ENCODE measurements around the gene TBL3. TPM values are rescaled to one million over a fixed set of nuclear protein-coding genes. Genes with fewer than 3 reads are reported as not detected.
A peak's percentile ranks its signal among the peaks of the same experiment; 100 is the strongest.

TBL3 gene
- total RNA-seq, 1 experiment from 2014 or later, result 34.7 TPM

GRCh38 chr16:1980030-1980769, 8.3 kb downstream of the TBL3 start:
- CTCF ChIA-PET, result interaction anchor here (1.5 kb wide), 1 partner anchor 23 kb away, joined by 3 read pairs; no protein-coding TSS in a partner anchor
- peaks cover 10% of the 10 kb centered on the region for H3K4me1 ChIP-seq
- Mint-ChIP-seq H3K36me3 (ENCODE audit: insufficient read depth, unreplicated experiment) (peaks cover 46% of the 10 kb centered on the region), H3K4me3 (ENCODE audit: unreplicated experiment) (no peak overlapping the region), H3K27me3 (ENCODE audit: insufficient read depth, unreplicated experiment) (no peaks in the 10 kb centered on the region), H3K4me1 (ENCODE audit: low read depth, unreplicated experiment) (peaks cover 7% of the 10 kb centered on the region), H3K27ac (ENCODE audit: unreplicated experiment) (no peak overlapping the region), H3K9me3 (ENCODE audit: unreplicated experiment) (no peaks in the 10 kb centered on the region)
- intact Hi-C loops (cut with micrococcal nuclease; ENCODE audit: unreplicated experiment), result no loop called here
- POLR2A ChIA-PET, result interaction anchor here (0.5 kb wide), 1 partner anchor 110 kb away, joined by 5 read pairs; no protein-coding TSS in a partner anchor
- no peak overlapping the region for H3K4me3 ChIP-seq (ENCODE audit: low read depth, low read length)
- no peaks in the 10 kb centered on the region for H3K9me3 ChIP-seq
- no peak for TF ChIP-seq CTCF (IDR thresholded peaks at IDR 0.05; ENCODE audit: insufficient read depth in 1 of 2, low read depth in 1 of 2, low read length in 1 of 2, severe bottlenecking in 1 of 2, unreplicated experiment in 1 of 2)
- BruUV-seq (replicated peaks), result no TSS peak
- H3K27me3 ChIP-seq (replicated peaks; ENCODE audit: control insufficient read depth, insufficient read depth, low read length), result no peaks in the 10 kb centered on the region
- H3K36me3 ChIP-seq (ENCODE audit: control insufficient read depth, insufficient read depth, low read length), result no peaks in the 10 kb centered on the region; the same call in 1 of the 2 replicates
- no peak for DNase-seq

GRCh38 chr16:1980770-1981087, 8.9 kb downstream of the TBL3 start:
- no peaks in the 10 kb centered on the region; the same call in 1 of the 2 replicates for H3K36me3 ChIP-seq (ENCODE audit: control insufficient read depth, insufficient read depth, low read length)
- Mint-ChIP-seq H3K4me1 (ENCODE audit: low read depth, unreplicated experiment) (peaks cover 7% of the 10 kb centered on the region), H3K36me3 (ENCODE audit: insufficient read depth, unreplicated experiment) (peaks cover 46% of the 10 kb centered on the region), H3K27me3 (ENCODE audit: insufficient read depth, unreplicated experiment) (no peaks in the 10 kb centered on the region), H3K9me3 (ENCODE audit: unreplicated experiment) (no peaks in the 10 kb centered on the region), H3K4me3 (ENCODE audit: unreplicated experiment) (no peak overlapping the region), H3K27ac (ENCODE audit: unreplicated experiment) (no peak overlapping the region)
- intact Hi-C loops (cut with micrococcal nuclease; ENCODE audit: unreplicated experiment), result no loop called here
- CTCF ChIA-PET, result interaction anchor here (1.5 kb wide), 1 partner anchor 22 kb away, joined by 3 read pairs; no protein-coding TSS in a partner anchor
- H3K9me3 ChIP-seq, result no peaks in the 10 kb centered on the region
- no peak overlapping the region for H3K4me3 ChIP-seq (ENCODE audit: low read depth, low read length)
- no peak for TF ChIP-seq CTCF (IDR thresholded peaks at IDR 0.05; ENCODE audit: insufficient read depth in 1 of 2, low read depth in 1 of 2, low read length in 1 of 2, severe bottlenecking in 1 of 2, unreplicated experiment in 1 of 2)
- no TSS peak for BruUV-seq (replicated peaks)
- H3K27me3 ChIP-seq (replicated peaks; ENCODE audit: control insufficient read depth, insufficient read depth, low read length), result no peaks in the 10 kb centered on the region
- peaks cover 15% of the 10 kb centered on the region for H3K4me1 ChIP-seq
- POLR2A ChIA-PET, result interaction anchor here (0.5 to 0.7 kb wide), 2 partner anchors 9 to 110 kb away, joined by 3 to 5 read pairs; no protein-coding TSS in a partner anchor
- no peak for DNase-seq

- intact Hi-C loops (cut with micrococcal nuclease; ENCODE audit: unreplicated experiment), result no loop called here
- no peak for TF ChIP-seq CTCF (IDR thresholded peaks at IDR 0.05; ENCODE audit: insufficient read depth in 1 of 2, low read depth in 1 of 2, low read length in 1 of 2, severe bottlenecking in 1 of 2, unreplicated experiment in 1 of 2)
- H3K9me3 ChIP-seq, result no peaks in the 10 kb centered on the region
- Mint-ChIP-seq H3K27me3 (ENCODE audit: insufficient read depth, unreplicated experiment) (no peaks in the 10 kb centered on the region), H3K9me3 (ENCODE audit: unreplicated experiment) (no peaks in the 10 kb centered on the region), H3K36me3 (ENCODE audit: insufficient read depth, unreplicated experiment) (peaks cover 40% of the 10 kb centered on the region), H3K27ac (ENCODE audit: unreplicated experiment) (no peak within 1 kb of the TSS), H3K4me1 (ENCODE audit: low read depth, unreplicated experiment) (peaks cover 7% of the 10 kb centered on the region), H3K4me3 (ENCODE audit: unreplicated experiment) (peak within 1 kb of the TSS; percentile 5)
- H3K27me3 ChIP-seq (replicated peaks; ENCODE audit: control insufficient read depth, insufficient read depth, low read length), result no peaks in the 10 kb centered on the region
- BruUV-seq (replicated peaks), result no TSS peak
- no peak within 1 kb of the TSS for H3K4me3 ChIP-seq (ENCODE audit: low read depth, low read length)
- POLR2A ChIA-PET, result interaction anchor here (0.7 kb wide), 1 partner anchor 9 kb away, joined by 3 read pairs; no protein-coding TSS in a partner anchor
- CTCF ChIA-PET, result interaction anchor here (1.0 to 1.5 kb wide), 2 partner anchors 17 to 21 kb away, joined by 3 read pairs; partner anchors contain the start of gene RPS2
- H3K4me1 ChIP-seq, result peaks cover 15% of the 10 kb centered on the region
- peaks cover 4% of the 10 kb centered on the region for H3K36me3 ChIP-seq (ENCODE audit: control insufficient read depth, insufficient read depth, low read length)
- DNase-seq, result no peak
Observed at GRCh38 chr16:1981398-1981836, 9.6 kb downstream of the TBL3 start, which contains the start of gene NOXO1. Gene NOXO1, minus strand, starts transcription at chr16:1981469. Its CDS starts 290 bp downstream, at chr16:1981179.

Measured in Caco-2 (cell line).